Spleen (tissue), 7 donors: ENCODE data around the gene SMPD2.
A peak's percentile ranks its signal among the peaks of the same experiment; 100 is the strongest.

ENCODE experiments used
- POLR2A ChIP-seq, 3 donors: fragments of 450-650 bp; IDR thresholded peaks; one replicate each; pipeline ENCODE4 v1.5.1; 2017; ENCODE audit warnings: antibody characterized with exemption in 3 of 3, mild to moderate bottlenecking in 1 of 3
- POLR2AphosphoS5 ChIP-seq, 3 donors: sonication (generic); formaldehyde crosslinking; IDR thresholded peaks; one replicate each; pipeline ENCODE4 v1.5.1; 2017; ENCODE audit warnings: antibody characterized with exemption in 3 of 3
- TF ChIP-seq, protein P1 (sequence below), 11 experiments: fragments of 200-600 bp in 7 of 11; fragments of 450-650 bp in 4 of 11; sonication (generic) in 4 of 11; IDR thresholded peaks in 8 of 11; conservative IDR thresholded peaks in 3 of 11; 1 replicate in 7 of 11; 2 replicates in 4 of 11; pipeline versions ENCODE4 v1.4.0 to v1.8.0; 2016 to 2021; ENCODE audit warnings: antibody characterized with exemption in 11 of 11, inconsistent platforms in 4 of 11, mild to moderate bottlenecking in 1 of 11
- donor health status: DM: no; HTN: no; CAD: no; lungs with moderate emphysema.
- donor health status: DM: no; HTN: no; CAD: no.
- donor health status: DM: no; HTN: no; CAD: no.

DNA sequence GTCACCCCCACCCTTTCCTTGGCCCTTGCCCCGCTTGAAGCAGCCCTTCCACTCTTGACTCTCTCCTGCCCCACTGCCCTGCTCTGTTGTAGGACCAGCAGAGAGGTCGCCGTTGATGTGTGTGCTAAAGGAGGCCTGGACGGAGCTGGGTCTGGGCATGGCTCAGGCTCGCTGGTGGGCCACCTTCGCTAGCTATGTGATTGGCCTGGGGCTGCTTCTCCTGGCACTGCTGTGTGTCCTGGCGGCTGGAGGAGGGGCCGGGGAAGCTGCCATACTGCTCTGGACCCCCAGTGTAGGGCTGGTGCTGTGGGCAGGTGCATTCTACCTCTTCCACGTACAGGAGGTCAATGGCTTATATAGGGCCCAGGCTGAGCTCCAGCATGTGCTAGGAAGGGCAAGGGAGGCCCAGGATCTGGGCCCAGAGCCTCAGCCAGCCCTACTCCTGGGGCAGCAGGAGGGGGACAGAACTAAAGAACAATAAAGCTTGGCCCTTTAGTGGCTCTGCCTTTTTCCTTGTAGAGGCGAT lies 3.0 kb downstream of the SMPD2 start:
- TF ChIP-seq, protein P1, sequence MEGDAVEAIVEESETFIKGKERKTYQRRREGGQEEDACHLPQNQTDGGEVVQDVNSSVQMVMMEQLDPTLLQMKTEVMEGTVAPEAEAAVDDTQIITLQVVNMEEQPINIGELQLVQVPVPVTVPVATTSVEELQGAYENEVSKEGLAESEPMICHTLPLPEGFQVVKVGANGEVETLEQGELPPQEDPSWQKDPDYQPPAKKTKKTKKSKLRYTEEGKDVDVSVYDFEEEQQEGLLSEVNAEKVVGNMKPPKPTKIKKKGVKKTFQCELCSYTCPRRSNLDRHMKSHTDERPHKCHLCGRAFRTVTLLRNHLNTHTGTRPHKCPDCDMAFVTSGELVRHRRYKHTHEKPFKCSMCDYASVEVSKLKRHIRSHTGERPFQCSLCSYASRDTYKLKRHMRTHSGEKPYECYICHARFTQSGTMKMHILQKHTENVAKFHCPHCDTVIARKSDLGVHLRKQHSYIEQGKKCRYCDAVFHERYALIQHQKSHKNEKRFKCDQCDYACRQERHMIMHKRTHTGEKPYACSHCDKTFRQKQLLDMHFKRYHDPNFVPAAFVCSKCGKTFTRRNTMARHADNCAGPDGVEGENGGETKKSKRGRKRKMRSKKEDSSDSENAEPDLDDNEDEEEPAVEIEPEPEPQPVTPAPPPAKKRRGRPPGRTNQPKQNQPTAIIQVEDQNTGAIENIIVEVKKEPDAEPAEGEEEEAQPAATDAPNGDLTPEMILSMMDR (IDR thresholded peaks at IDR 0.05 in 8 of 11, conservative IDR thresholded peaks at IDR 0.05 in 3 of 11), result no peak
- TF ChIP-seq POLR2A (IDR thresholded peaks at IDR 0.05) (no peak), POLR2AphosphoS5 (IDR thresholded peaks at IDR 0.05) (peak in 1 of 3 donors; percentile 37)
